Measurements from ENCODE around the gene CADPS. TPM values are rescaled to one million over a fixed set of nuclear protein-coding genes. Genes with fewer than 3 reads are reported as not detected.

CADPS gene
- polyA plus RNA-seq, 1 experiment: 0.12 TPM

DNA sequence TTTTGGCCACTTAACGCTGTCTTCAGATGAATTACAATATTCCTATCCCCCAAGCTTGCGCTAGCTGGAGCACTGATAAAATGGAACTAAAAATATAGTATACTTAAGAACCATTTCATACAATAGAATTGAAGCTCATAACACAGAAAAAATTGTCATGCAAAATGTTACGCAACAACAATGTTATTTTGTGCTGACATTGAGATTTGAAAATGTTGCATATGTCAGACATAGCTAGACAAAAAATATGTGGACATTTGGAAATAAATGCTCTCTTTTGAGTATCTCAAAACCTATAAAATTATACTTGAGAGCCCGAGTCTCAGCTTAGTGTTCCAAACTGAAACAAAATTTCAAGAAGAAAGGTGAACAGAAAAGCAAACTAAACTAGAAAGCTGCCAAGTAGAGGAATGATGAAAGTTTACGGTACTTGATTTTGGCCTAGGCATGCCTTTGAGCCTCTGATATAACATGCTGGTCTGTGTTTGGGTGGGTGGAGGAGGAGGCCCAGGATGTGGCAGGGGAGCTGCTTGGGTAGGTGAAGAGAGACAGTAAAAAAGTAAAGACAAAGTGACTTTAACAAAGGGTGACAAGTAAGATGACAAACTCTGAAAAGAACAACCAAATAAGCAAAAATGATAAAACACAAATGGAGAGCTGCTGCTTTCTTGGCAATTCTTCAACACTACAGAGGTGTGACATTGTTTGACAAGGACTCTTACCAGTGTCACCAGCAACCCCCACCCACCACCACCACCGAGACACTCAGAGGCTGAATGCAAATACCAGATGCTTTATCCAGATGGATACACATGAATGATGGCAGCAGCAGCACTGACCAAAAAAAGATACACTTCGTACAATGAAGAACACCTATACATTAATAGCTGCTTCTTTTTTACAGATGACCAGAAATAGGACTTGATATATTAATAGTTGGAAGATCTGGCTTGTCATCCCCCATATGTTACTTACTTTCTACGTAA, 372.6 kb downstream of the CADPS start:
- H3K27ac ChIP-seq (ENCODE audit: low read depth, low read length): no peak overlapping the region
- no peaks in the 10 kb centered on the region for H3K9me3 ChIP-seq (ENCODE audit: control insufficient read depth, insufficient read depth, low read length)
- no peak for DNase-seq (ENCODE audit: low read depth, low spot score)
- no peaks in the 10 kb centered on the region for H3K27me3 ChIP-seq (ENCODE audit: control insufficient read depth, insufficient read depth, low read length)
- no peak overlapping the region for H3K4me3 ChIP-seq (ENCODE audit: low read depth, low read length)
- ChIA-PET CTCF (interaction anchor here (1.0 kb wide), 1 partner anchor 12 kb away, joined by 4 read pairs; no protein-coding TSS in a partner anchor), POLR2A (no interaction called here)
- TF ChIP-seq, protein P1, sequence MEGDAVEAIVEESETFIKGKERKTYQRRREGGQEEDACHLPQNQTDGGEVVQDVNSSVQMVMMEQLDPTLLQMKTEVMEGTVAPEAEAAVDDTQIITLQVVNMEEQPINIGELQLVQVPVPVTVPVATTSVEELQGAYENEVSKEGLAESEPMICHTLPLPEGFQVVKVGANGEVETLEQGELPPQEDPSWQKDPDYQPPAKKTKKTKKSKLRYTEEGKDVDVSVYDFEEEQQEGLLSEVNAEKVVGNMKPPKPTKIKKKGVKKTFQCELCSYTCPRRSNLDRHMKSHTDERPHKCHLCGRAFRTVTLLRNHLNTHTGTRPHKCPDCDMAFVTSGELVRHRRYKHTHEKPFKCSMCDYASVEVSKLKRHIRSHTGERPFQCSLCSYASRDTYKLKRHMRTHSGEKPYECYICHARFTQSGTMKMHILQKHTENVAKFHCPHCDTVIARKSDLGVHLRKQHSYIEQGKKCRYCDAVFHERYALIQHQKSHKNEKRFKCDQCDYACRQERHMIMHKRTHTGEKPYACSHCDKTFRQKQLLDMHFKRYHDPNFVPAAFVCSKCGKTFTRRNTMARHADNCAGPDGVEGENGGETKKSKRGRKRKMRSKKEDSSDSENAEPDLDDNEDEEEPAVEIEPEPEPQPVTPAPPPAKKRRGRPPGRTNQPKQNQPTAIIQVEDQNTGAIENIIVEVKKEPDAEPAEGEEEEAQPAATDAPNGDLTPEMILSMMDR (IDR thresholded peaks at IDR 0.05; ENCODE audit: low read depth, low read length): no peak

DNA sequence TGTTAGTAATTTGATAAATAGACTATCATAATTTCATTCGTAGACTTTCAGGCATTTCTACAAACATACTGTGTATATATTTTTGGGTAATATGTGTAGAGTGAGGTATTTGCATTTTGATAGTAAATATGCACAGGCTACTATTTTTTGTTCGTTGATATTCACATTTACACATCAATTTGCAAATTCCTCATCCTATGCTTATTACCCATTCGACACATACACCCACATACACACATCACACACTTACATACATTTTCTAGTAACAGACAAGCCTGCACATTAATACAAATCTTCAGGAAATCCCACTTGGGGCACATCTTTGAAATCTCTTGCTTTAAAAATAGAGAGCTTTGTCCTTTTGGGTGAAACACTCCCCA, 373.9 kb downstream of the CADPS start:
- no peak overlapping the region for H3K27ac ChIP-seq (ENCODE audit: low read depth, low read length)
- CTCF ChIA-PET: no interaction called here
- POLR2A ChIA-PET: no interaction called here
- no peaks in the 10 kb centered on the region for H3K27me3 ChIP-seq (ENCODE audit: control insufficient read depth, insufficient read depth, low read length)
- no peak overlapping the region for H3K4me3 ChIP-seq (ENCODE audit: low read depth, low read length)
- DNase-seq (ENCODE audit: low read depth, low spot score): no peak
- no peaks in the 10 kb centered on the region for H3K9me3 ChIP-seq (ENCODE audit: control insufficient read depth, insufficient read depth, low read length)
- TF ChIP-seq, protein P1 (IDR thresholded peaks at IDR 0.05; ENCODE audit: low read depth, low read length): no peak

DNA sequence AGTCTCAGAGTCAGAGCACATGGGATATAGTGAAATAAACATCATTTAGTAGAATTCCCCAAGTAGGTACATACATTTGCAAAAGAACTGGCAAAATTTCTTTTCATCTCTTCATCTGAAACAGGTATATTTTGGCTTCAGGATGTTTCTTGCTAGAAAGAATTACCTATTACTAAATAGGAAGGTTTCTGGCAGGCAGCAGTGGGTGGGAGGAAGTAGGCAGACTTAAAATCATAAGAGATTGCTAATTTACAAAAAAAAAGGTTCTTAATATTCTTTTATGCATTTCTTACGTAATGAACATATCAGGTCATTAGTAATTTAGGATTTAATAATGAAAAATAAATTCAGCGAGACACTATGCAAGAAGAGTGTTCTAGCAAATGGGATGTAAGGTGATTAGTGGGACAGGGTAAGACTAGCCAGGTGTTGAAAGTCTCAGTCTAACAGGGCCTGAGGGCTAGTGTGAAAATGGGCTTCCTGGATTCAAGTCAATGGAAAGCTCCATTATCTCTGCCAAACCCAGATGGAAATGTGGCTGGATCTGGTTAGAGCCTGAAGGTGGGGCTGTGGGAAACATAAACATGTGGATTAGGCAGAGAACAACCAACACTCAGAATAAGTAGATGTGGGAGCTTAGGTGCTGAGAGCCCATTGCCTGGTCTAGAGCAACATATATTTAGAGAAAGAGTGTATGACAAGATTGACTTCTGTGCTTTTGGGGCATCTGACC, 374.5 kb downstream of the CADPS start:
- TF ChIP-seq, protein P1 (IDR thresholded peaks at IDR 0.05; ENCODE audit: low read depth, low read length): no peak
- Histone ChIP-seq H3K4me3 (ENCODE audit: low read depth, low read length) (no peak overlapping the region), H3K27ac (ENCODE audit: low read depth, low read length) (no peak overlapping the region), H3K27me3 (ENCODE audit: control insufficient read depth, insufficient read depth, low read length) (no peaks in the 10 kb centered on the region), H3K9me3 (ENCODE audit: control insufficient read depth, insufficient read depth, low read length) (no peaks in the 10 kb centered on the region)
- no peak for DNase-seq (ENCODE audit: low read depth, low spot score)
- ChIA-PET POLR2A (no interaction called here), CTCF (no interaction called here)

DNA sequence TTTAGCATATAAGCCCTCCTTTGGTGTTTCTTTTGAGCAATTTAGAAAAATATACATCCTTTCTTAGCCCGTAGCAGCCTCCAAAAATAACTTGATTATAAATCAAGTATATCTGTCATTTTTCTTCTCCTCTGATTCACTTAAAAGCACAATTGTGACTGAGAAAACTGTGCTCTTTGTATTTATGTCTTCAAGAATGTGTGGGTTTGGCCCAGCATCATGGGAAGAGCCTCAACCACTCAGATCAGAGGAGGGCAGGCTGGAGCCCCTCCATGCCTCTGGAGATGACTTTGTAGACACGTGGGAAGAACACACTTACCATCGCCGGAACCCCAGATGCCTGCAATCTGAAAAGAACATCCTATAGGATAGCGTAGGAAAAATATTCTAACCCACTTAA, 378.1 kb downstream of the CADPS start:
- ChIA-PET POLR2A (no interaction called here), CTCF (no interaction called here)
- Histone ChIP-seq H3K4me3 (ENCODE audit: low read depth, low read length) (no peak overlapping the region), H3K27me3 (ENCODE audit: control insufficient read depth, insufficient read depth, low read length) (no peaks in the 10 kb centered on the region), H3K27ac (ENCODE audit: low read depth, low read length) (no peak overlapping the region), H3K9me3 (ENCODE audit: control insufficient read depth, insufficient read depth, low read length) (no peaks in the 10 kb centered on the region)
- TF ChIP-seq, protein P1 (IDR thresholded peaks at IDR 0.05; ENCODE audit: low read depth, low read length): no peak
- no peak for DNase-seq (ENCODE audit: low read depth, low spot score)

DNA sequence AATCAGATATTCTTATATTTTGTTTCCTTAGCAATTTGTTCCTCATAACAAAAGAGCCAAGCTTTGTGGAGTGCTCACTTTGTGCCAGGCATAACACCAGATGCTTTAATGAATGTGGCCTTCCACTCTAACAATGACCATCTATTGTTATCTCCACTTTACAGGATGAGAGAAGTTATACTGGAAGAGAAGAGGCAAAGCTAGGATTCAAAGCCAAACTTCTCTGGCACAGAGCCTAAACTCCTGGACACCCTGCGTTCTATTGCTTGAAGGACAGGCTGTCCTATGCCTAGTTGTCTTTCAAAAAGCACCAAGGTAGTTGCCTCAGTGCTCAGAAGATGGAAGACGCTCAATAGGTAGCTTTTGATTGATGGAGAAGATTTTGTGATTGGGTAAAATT, 378.7 kb downstream of the CADPS start:
- TF ChIP-seq, protein P1 (IDR thresholded peaks at IDR 0.05; ENCODE audit: low read depth, low read length): no peak
- Histone ChIP-seq H3K27ac (ENCODE audit: low read depth, low read length) (no peak overlapping the region), H3K4me3 (ENCODE audit: low read depth, low read length) (no peak overlapping the region), H3K9me3 (ENCODE audit: control insufficient read depth, insufficient read depth, low read length) (no peaks in the 10 kb centered on the region), H3K27me3 (ENCODE audit: control insufficient read depth, insufficient read depth, low read length) (no peaks in the 10 kb centered on the region)
- CTCF ChIA-PET: interaction anchor here (0.6 to 0.8 kb wide), 2 partner anchors 42 to 307 kb away, joined by 3 to 6 read pairs; no protein-coding TSS in a partner anchor
- no peak for DNase-seq (ENCODE audit: low read depth, low spot score)
- POLR2A ChIA-PET: no interaction called here
